GDM1 (cell line): ENCODE results near the gene NDUFB6.
"Not testable (repeated sequence)": the region's sequence is repeated elsewhere in the genome, so short reads cannot be mapped to it uniquely, and the experiment has no call there.

Source experiments
- DNase-seq: peaks from one replicate; lab custom pipeline; 2025; lab: John Stamatoyannopoulos, UW

The NDUFB6 gene

GRCh38 chr9:32524558-32524891 lies 48.4 kb downstream of the NDUFB6 start:
- not testable (repeated sequence) for DNase-seq

- no peak for DNase-seq
These were observed 49.0 kb downstream of the NDUFB6 start for GRCh38 chr9:32523910-32524309.

DNA sequence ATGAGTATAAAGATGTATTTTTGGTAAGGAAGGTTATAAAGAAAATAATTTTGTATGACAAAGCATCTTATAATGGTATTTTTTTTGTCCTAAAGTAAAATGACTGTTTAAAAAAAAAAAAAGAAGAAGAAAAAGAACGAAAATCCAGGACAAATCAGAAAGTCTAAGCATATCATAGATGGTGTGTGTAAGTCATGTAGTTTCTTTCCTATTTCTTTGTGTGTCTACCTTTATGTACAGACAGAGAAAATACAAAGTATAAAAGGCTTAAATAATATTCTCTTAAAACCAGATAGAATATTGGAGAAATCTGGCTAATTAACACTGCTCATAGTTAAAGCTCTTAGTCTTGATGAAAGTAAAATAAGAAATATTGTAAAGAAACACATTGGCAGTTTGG lies 54.7 kb downstream of the NDUFB6 start:
- DNase-seq = no peak

- no peak for DNase-seq
These were observed 56.7 kb downstream of the NDUFB6 start for GRCh38 chr9:32516241-32516640.

- DNase-seq = no peak
These were observed 64.2 kb downstream of the NDUFB6 start for GRCh38 chr9:32508728-32509127.

GRCh38 chr9:32503008-32503407 lies 70.0 kb downstream of the NDUFB6 start:
- no peak for DNase-seq
